ENCODE measurements around the gene LRTM2. TPM values are rescaled to one million over a fixed set of nuclear protein-coding genes. Genes with fewer than 3 reads are reported as not detected.
A peak's percentile ranks its signal among the peaks of the same experiment; 100 is the strongest.

LRTM2 gene
- polyA plus RNA-seq, 4 donors = 0.22 to 0.42 (median 0.36) TPM

GRCh38 chr12:1827826-1828805 is 7.8 kb downstream of the LRTM2 start:
- no peak for DNase-seq (ENCODE audit: low read depth in 4 of 4, low spot score in 3 of 4)

- DNase-seq (ENCODE audit: low read depth in 4 of 4, low spot score in 3 of 4) = no peak
Measured at GRCh38 chr12:1828856-1829255, 8.5 kb downstream of the LRTM2 start.

GRCh38 chr12:1829306-1829900 is 9.0 kb downstream of the LRTM2 start:
- DNase-seq (ENCODE audit: low read depth in 4 of 4, low spot score in 3 of 4) = no peak

- no peak for DNase-seq (ENCODE audit: low read depth in 4 of 4, low spot score in 3 of 4)
Measured at GRCh38 chr12:1830401-1830845, 10.1 kb downstream of the LRTM2 start.

GRCh38 chr12:1830981-1831963 is 10.9 kb downstream of the LRTM2 start:
- peak; percentile 76 to 87 (median 78) for DNase-seq (ENCODE audit: low read depth in 4 of 4, low spot score in 3 of 4)

GRCh38 chr12:1832801-1833595 is 12.6 kb downstream of the LRTM2 start:
- DNase-seq (ENCODE audit: low read depth in 4 of 4, low spot score in 3 of 4) = no peak

- DNase-seq (ENCODE audit: low read depth in 4 of 4, low spot score in 3 of 4) = no peak
Measured at GRCh38 chr12:1833596-1834028, 13.2 kb downstream of the LRTM2 start.

GRCh38 chr12:1834186-1834925 is 14.0 kb downstream of the LRTM2 start:
- no peak for DNase-seq (ENCODE audit: low read depth in 4 of 4, low spot score in 3 of 4)

- no peak for DNase-seq (ENCODE audit: low read depth in 4 of 4, low spot score in 3 of 4)
Measured at GRCh38 chr12:1835211-1836131, 15.1 kb downstream of the LRTM2 start.

GRCh38 chr12:1836241-1836803 is 16.0 kb downstream of the LRTM2 start:
- DNase-seq (ENCODE audit: low read depth in 4 of 4, low spot score in 3 of 4) = no peak

GRCh38 chr12:1836854-1837421 is 16.6 kb downstream of the LRTM2 start:
- no peak for DNase-seq (ENCODE audit: low read depth in 4 of 4, low spot score in 3 of 4)

GRCh38 chr12:1837541-1838204 is 17.3 kb downstream of the LRTM2 start:
- no peak for DNase-seq (ENCODE audit: low read depth in 4 of 4, low spot score in 3 of 4)

GRCh38 chr12:1838205-1838993 is 18.0 kb downstream of the LRTM2 start:
- DNase-seq (ENCODE audit: low read depth in 4 of 4, low spot score in 3 of 4) = no peak

- DNase-seq (ENCODE audit: low read depth in 4 of 4, low spot score in 3 of 4) = no peak
Measured at GRCh38 chr12:1838994-1839365, 18.6 kb downstream of the LRTM2 start.

- no peak for DNase-seq (ENCODE audit: low read depth in 4 of 4, low spot score in 3 of 4)
Measured at GRCh38 chr12:1839464-1839863, 19.1 kb downstream of the LRTM2 start.
